Measurements from ENCODE around the gene VCL.

DNA sequence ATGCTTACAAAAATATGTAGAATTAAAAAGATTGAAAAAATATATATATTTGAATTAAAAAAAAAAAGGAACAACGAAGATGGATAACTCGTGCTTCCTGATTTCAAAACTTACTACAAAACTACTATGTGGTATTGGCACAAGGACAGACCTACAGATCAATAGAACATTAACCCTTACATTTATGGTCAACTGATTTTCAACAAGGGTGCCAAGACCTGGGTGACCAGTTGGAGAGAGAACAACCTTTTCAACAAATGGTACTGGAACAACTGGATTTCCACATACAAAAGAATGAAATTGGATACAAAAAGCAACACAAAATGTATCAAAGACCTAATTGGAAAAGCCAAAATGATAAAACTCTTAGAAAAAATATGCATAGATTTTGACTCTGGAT lies 142.6 kb downstream of the VCL start:
- TF ChIP-seq EZH2 (IDR thresholded peaks at IDR 0.05; ENCODE audit: borderline replicate concordance, low read length) = no peak
- TF ChIP-seq, protein P1, sequence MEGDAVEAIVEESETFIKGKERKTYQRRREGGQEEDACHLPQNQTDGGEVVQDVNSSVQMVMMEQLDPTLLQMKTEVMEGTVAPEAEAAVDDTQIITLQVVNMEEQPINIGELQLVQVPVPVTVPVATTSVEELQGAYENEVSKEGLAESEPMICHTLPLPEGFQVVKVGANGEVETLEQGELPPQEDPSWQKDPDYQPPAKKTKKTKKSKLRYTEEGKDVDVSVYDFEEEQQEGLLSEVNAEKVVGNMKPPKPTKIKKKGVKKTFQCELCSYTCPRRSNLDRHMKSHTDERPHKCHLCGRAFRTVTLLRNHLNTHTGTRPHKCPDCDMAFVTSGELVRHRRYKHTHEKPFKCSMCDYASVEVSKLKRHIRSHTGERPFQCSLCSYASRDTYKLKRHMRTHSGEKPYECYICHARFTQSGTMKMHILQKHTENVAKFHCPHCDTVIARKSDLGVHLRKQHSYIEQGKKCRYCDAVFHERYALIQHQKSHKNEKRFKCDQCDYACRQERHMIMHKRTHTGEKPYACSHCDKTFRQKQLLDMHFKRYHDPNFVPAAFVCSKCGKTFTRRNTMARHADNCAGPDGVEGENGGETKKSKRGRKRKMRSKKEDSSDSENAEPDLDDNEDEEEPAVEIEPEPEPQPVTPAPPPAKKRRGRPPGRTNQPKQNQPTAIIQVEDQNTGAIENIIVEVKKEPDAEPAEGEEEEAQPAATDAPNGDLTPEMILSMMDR (conservative IDR thresholded peaks at IDR 0.05 in 1 of 2, IDR thresholded peaks at IDR 0.05 in 1 of 2; ENCODE audit: extremely low read depth in 1 of 2, insufficient read depth in 1 of 2, low read depth in 1 of 2, low read length in 2 of 2) = no peak
